HCT116 (cell line): ENCODE measurements around the gene SNTG2. TPM values are rescaled to one million over a fixed set of nuclear protein-coding genes. Genes with fewer than 3 reads are reported as not detected.

ENCODE experiments used
- ATAC-seq: fragments of 200-7000 bp; cut with Tn5 transposase; 2 replicates; pipeline ENCODE4 v1.9.1; 2020; ENCODE audit warnings: mild to moderate bottlenecking, moderate library complexity
- BruUV-seq: library from RNA; stranded (reverse); fragments of 400-500 nt; replicated peaks from 2 replicates; lab custom pipeline; 2021; lab: Mats Ljungman, UMichigan
- CTCF ChIA-PET: fragments of 300-600 bp; sonication (Branson Sonifier 250); formaldehyde crosslinking; loops from one replicate; lab custom pipeline; 2021; ENCODE audit warnings: antibody characterized with exemption; lab: Charles Lee
- POLR2A ChIA-PET: fragments of 300-600, 350-600 bp; sonication (Branson Sonifier 250); formaldehyde crosslinking; loops from one replicate; lab custom pipeline; 2021; ENCODE audit warnings: antibody characterized with exemption; lab: Charles Lee
- RAD21 ChIA-PET, 2 experiments: fragments of 300-600 bp; sonication (Branson Sonifier 250); formaldehyde crosslinking; loops; one replicate each; lab custom pipeline; 2023; ENCODE audit warnings: low total read pairs in 2 of 2; ENCODE audit not compliant: uncharacterized antibody in 2 of 2, unreplicated experiment in 2 of 2, low non-redundant PET in 1 of 2; lab: Charles Lee
- DNase-seq: peaks from one replicate; pipeline ENCODE4 v3.0.0-alpha.2; 2010; ENCODE audit warnings: low read depth, low spot score
- H2AFZ ChIP-seq: fragments of 200-600 bp; shearing (Covaris generic), sonication (generic); 2 replicates; pipeline ENCODE4 v1.6.1; 2017; ENCODE audit warnings: low read depth, mixed run types, mixed read lengths, antibody characterized with exemption, low read length; ENCODE audit not compliant: poor library complexity, severe bottlenecking
- H3K27ac ChIP-seq: 2 replicates; pipeline ENCODE4 v1.5.1; 2012; ENCODE audit warnings: low read depth, low read length
- H3K27me3 ChIP-seq: fragments of 200-600 bp; sonication (generic); 2 replicates; pipeline ENCODE4 v1.6.1; 2016; ENCODE audit warnings: mixed run types, low read length, mixed read lengths; ENCODE audit not compliant: insufficient read depth
- H3K36me3 ChIP-seq, 2 experiments: fragments of 200-500 bp in 1 of 2; fragments of 200-600 bp in 1 of 2; sonication (Bioruptor generic) in 1 of 2; sonication (generic) in 1 of 2; 2 replicates each; pipeline versions ENCODE4 v1.5.1 to v1.6.1; 2014 to 2016; ENCODE audit warnings: low read length in 2 of 2, inconsistent platforms in 1 of 2, mixed read lengths in 1 of 2, mixed run types in 1 of 2; ENCODE audit not compliant: insufficient read depth in 2 of 2, control insufficient read depth in 1 of 2
- H3K4me1 ChIP-seq, 2 experiments: fragments of 200-600 bp in 1 of 2; sonication (generic) in 1 of 2; 2 replicates each; pipeline versions ENCODE4 v1.5.1 to v1.6.1; 2012 to 2017; ENCODE audit warnings: low read length in 2 of 2, inconsistent platforms in 1 of 2, mild to moderate bottlenecking in 1 of 2, mixed read lengths in 1 of 2, mixed run types in 1 of 2, moderate library complexity in 1 of 2; ENCODE audit not compliant: insufficient read depth in 2 of 2, control insufficient read depth in 1 of 2
- H3K4me2 ChIP-seq: fragments of 200-600 bp; sonication (generic); 2 replicates; pipeline ENCODE4 v1.6.1; 2017; ENCODE audit warnings: mixed run types, low read length, mixed read lengths
- H3K4me3 ChIP-seq, 2 experiments: fragments of 200-600 bp in 1 of 2; sonication (generic) in 1 of 2; replicated peaks in 1 of 2; 2 replicates each; pipeline ENCODE4 v1.5.1; 2011 to 2016; ENCODE audit warnings: low read length in 2 of 2, control low read depth in 1 of 2, low read depth in 1 of 2, mild to moderate bottlenecking in 1 of 2, mixed read lengths in 1 of 2, mixed run types in 1 of 2
- H3K79me2 ChIP-seq: fragments of 200-600 bp; sonication (generic); 2 replicates; pipeline ENCODE4 v1.6.1; 2017; ENCODE audit warnings: mild to moderate bottlenecking, mixed run types, low read length, moderate library complexity, mixed read lengths; ENCODE audit not compliant: insufficient read depth
- H3K9ac ChIP-seq: fragments of 200-600 bp; sonication (generic); 2 replicates; pipeline ENCODE4 v1.6.1; 2016; ENCODE audit warnings: low read length, mixed read lengths
- H3K9me2 ChIP-seq: fragments of 200-600 bp; sonication (generic), shearing (Covaris generic); 2 replicates; pipeline ENCODE4 v1.6.1; 2017; ENCODE audit warnings: mixed run types, mild to moderate bottlenecking, moderate library complexity; ENCODE audit not compliant: insufficient read depth
- H3K9me3 ChIP-seq, 2 experiments: fragments of 200-500 bp in 1 of 2; fragments of 200-600 bp in 1 of 2; sonication (Bioruptor generic) in 1 of 2; sonication (generic) in 1 of 2; 2 replicates each; pipeline ENCODE4 v1.6.1; 2014 to 2017; ENCODE audit warnings: low read length in 2 of 2, mixed read lengths in 2 of 2, inconsistent platforms in 1 of 2, low read depth in 1 of 2, mild to moderate bottlenecking in 1 of 2, mixed run types in 1 of 2, moderate library complexity in 1 of 2; ENCODE audit not compliant: control insufficient read depth in 1 of 2, insufficient read depth in 1 of 2
- H4K20me1 ChIP-seq: fragments of 200-600 bp; sonication (generic), shearing (Covaris generic); 2 replicates; pipeline ENCODE4 v1.6.1; 2017; ENCODE audit warnings: mixed run types, mild to moderate bottlenecking, moderate library complexity; ENCODE audit not compliant: insufficient read depth
- CBX3 ChIP-seq: IDR thresholded peaks from 2 replicates; pipeline ENCODE4 v1.6.1; 2012; ENCODE audit warnings: low read depth
- CEBPB ChIP-seq: IDR thresholded peaks from 2 replicates; pipeline ENCODE4 v1.6.1; 2012; ENCODE audit warnings: low read depth
- ELF1 ChIP-seq: IDR thresholded peaks from 2 replicates; pipeline ENCODE4 v1.6.1; 2012; ENCODE audit warnings: low read depth, borderline replicate concordance
- EZH2 ChIP-seq: fragments of 200-600 bp; sonication (generic); IDR thresholded peaks from 2 replicates; pipeline ENCODE4 v1.6.1; 2017; ENCODE audit warnings: antibody characterized with exemption, mixed run types
- FOSL1 ChIP-seq: IDR thresholded peaks from 2 replicates; pipeline ENCODE4 v1.6.1; 2012; ENCODE audit warnings: low read depth
- POLR2A ChIP-seq: IDR thresholded peaks from 2 replicates; pipeline ENCODE4 v1.7.0; 2011; ENCODE audit warnings: borderline replicate concordance; ENCODE audit not compliant: insufficient read depth, insufficient read length; ENCODE audit errors: extremely low read depth
- POLR2AphosphoS5 ChIP-seq: IDR thresholded peaks from 2 replicates; pipeline ENCODE4 v1.6.1; 2011; ENCODE audit warnings: mild to moderate bottlenecking, low read depth, low read length, moderate library complexity
- RAD21 ChIP-seq: IDR thresholded peaks from 2 replicates; pipeline ENCODE4 v1.6.1; 2012; ENCODE audit warnings: low read depth, mild to moderate bottlenecking
- REST ChIP-seq: IDR thresholded peaks from 2 replicates; pipeline ENCODE4 v1.6.1; 2012; ENCODE audit warnings: low read depth
- SIN3A ChIP-seq: IDR thresholded peaks from 2 replicates; pipeline ENCODE4 v1.6.1; 2012; ENCODE audit warnings: low read depth
- SRF ChIP-seq: IDR thresholded peaks from 2 replicates; pipeline ENCODE4 v1.6.1; 2012; ENCODE audit warnings: low read depth
- TCF7L2 ChIP-seq: IDR thresholded peaks from 2 replicates; pipeline ENCODE4 v1.7.0; 2011; ENCODE audit warnings: borderline replicate concordance, inconsistent platforms; ENCODE audit not compliant: insufficient read depth, insufficient read length; ENCODE audit errors: extremely low read depth
- YY1 ChIP-seq: IDR thresholded peaks from 2 replicates; pipeline ENCODE4 v1.6.1; 2011; ENCODE audit warnings: low read length, low read depth, moderate library complexity, mild to moderate bottlenecking; ENCODE audit not compliant: insufficient replicate concordance; ENCODE audit errors: extremely low read depth
- ZBTB33 ChIP-seq: IDR thresholded peaks from 2 replicates; pipeline ENCODE4 v1.6.1; 2011; ENCODE audit warnings: mild to moderate bottlenecking, low read length, moderate library complexity; ENCODE audit not compliant: insufficient replicate concordance; ENCODE audit errors: extremely low read depth
- ZFX ChIP-seq: fragments of 450-650 bp; IDR thresholded peaks from 2 replicates; pipeline ENCODE4 v1.6.1; 2017
- ZNF274 ChIP-seq: fragments of 200-500 bp; sonication (Bioruptor generic); IDR thresholded peaks from 2 replicates; pipeline ENCODE4 v1.6.1; 2014; ENCODE audit warnings: mild to moderate bottlenecking, low read depth, low read length, inconsistent platforms
- intact Hi-C: fragments of 100-400 bp; cut with micrococcal nuclease; formaldehyde crosslinking; loops from 2 replicates; pipeline ENCODE4 v1.10.0; 2022
- total RNA-seq: library from RNA; stranded (reverse); gene quantifications from one replicate; pipeline ENCODE4 v1.2.1, GENCODE V29; 2021; ENCODE audit not compliant: unreplicated experiment
- TF ChIP-seq, protein P1 (sequence below): IDR thresholded peaks from 2 replicates; pipeline ENCODE4 v1.6.1; 2012

SNTG2 gene
- total RNA-seq, 1 experiment from 2014 or later: not detected

GRCh38 chr2:1245193-1245592 is 294.5 kb downstream of the SNTG2 start (continued):
- TF ChIP-seq ZBTB33 (no peak), EZH2 (no peak), TCF7L2 (no peak), YY1 (no peak), FOSL1 (no peak), SRF (no peak), CEBPB (no peak), REST (no peak)

DNA sequence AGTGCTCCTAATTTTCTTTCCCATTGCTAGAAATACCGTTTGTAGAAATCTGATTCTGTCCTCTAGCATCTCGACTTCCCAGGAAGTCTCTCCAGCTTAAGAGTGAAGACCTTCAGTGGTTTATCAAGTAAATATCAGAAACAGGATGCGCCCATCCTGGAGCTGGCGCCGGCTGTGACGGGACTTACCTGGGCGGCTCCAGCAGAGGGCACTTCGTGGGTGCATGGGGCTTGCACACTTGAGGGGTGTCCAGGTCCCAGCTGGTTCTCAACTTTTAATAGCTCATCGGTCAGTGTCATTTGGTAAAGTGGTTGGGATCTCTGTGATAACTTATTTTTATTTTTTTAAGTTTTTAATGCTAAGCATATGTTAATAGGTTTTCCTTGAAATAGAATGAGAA is 295.6 kb downstream of the SNTG2 start:
- Histone ChIP-seq H3K4me3 (no peak overlapping the region), H3K4me1 (no peaks in the 10 kb centered on the region), H3K27me3 (peaks cover 24% of the 10 kb centered on the region), H3K79me2 (no peaks in the 10 kb centered on the region), H3K9me2 (no peaks in the 10 kb centered on the region), H3K9ac (no peak overlapping the region), H2AFZ (no peak overlapping the region), H4K20me1 (no peaks in the 10 kb centered on the region), H3K9me3 (no peaks in the 10 kb centered on the region), H3K36me3 (no peaks in the 10 kb centered on the region), H3K4me2 (no peak overlapping the region), H3K27ac (no peak overlapping the region)
- no TSS peak for BruUV-seq
- CTCF ChIA-PET: interaction anchor here (1.2 kb wide), 3 partner anchors 9 to 305 kb away, joined by 3 read pairs; no protein-coding TSS in a partner anchor
- intact Hi-C loops: loop anchor here (2.0 kb wide), 1 partner anchor 301 kb away; no protein-coding TSS in a partner anchor
- DNase-seq (no peak), ATAC-seq (peak; percentile 76)
- POLR2A ChIA-PET: no interaction called here
- RAD21 ChIA-PET: interaction anchor here in 1 of 2 experiments (0.5 kb wide), 1 partner anchor 107 kb away, joined by 3 read pairs; no protein-coding TSS in a partner anchor
- TF ChIP-seq SIN3A (no peak), REST (no peak), RAD21 (peak; percentile 23; the same call in 1 of the 2 replicates), ELF1 (no peak), CBX3 (no peak), POLR2AphosphoS5 (no peak), ZNF274 (no peak), EZH2 (no peak), POLR2A (no peak), ZFX (no peak)
- TF ChIP-seq, protein P1, sequence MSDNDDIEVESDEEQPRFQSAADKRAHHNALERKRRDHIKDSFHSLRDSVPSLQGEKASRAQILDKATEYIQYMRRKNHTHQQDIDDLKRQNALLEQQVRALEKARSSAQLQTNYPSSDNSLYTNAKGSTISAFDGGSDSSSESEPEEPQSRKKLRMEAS: no peak
